K562 (cell line): ENCODE data around the gene TMEM208. TPM values are rescaled to one million over a fixed set of nuclear protein-coding genes. Genes with fewer than 3 reads are reported as not detected.
A peak's percentile ranks its signal among the peaks of the same experiment; 100 is the strongest.

Source experiments
- ETV1 ChIP-seq: fragments of 450-650 bp; conservative IDR thresholded peaks from 2 replicates; pipeline ENCODE4 v1.6.1; 2016; ENCODE audit warnings: missing genetic modification characterization, control low read depth, low read depth, missing compliant biosample characterization
- EWSR1 ChIP-seq: fragments of 450-650 bp; IDR thresholded peaks from 2 replicates; pipeline ENCODE4 v1.6.1; 2018; ENCODE audit warnings: borderline replicate concordance, mild to moderate bottlenecking, low read depth, moderate library complexity; ENCODE audit not compliant: partially characterized antibody
- FOXA1 ChIP-seq: fragments of 450-650 bp; IDR thresholded peaks from 2 replicates; pipeline ENCODE4 v1.6.1; 2016; ENCODE audit warnings: mild to moderate bottlenecking, borderline replicate concordance
- NR4A1 ChIP-seq, 2 experiments: fragments of 250-450 bp in 1 of 2; fragments of 450-650 bp in 1 of 2; sonication (Bioruptor Pico) in 1 of 2; IDR thresholded peaks; 2 replicates each; pipeline versions ENCODE4 v1.4.0 to v1.6.1; 2016 to 2020; ENCODE audit warnings: mild to moderate bottlenecking in 2 of 2, missing compliant biosample characterization in 1 of 2, missing genetic modification characterization in 1 of 2, moderate library complexity in 1 of 2
- RBM22 ChIP-seq: fragments of 200-400 bp; formaldehyde crosslinking; IDR thresholded peaks from 2 replicates; pipeline ENCODE4 v1.6.1; 2018; ENCODE audit warnings: low read length, low read depth; ENCODE audit not compliant: poor library complexity, severe bottlenecking
- SFPQ ChIP-seq: fragments of 200-400 bp; formaldehyde crosslinking; IDR thresholded peaks from 2 replicates; pipeline ENCODE4 v1.6.1; 2017; ENCODE audit warnings: mild to moderate bottlenecking, low read depth, low read length, moderate library complexity
- SREBF2 ChIP-seq: sonication (generic); formaldehyde crosslinking; IDR thresholded peaks from 2 replicates; pipeline ENCODE4 v1.4.0; 2020; ENCODE audit warnings: mild to moderate bottlenecking, missing genetic modification reagents
- SUPT5H ChIP-seq: fragments of 450-650 bp; IDR thresholded peaks from 2 replicates; pipeline ENCODE4 v1.6.1; 2016
- TSHZ1 ChIP-seq: fragments of 250-450 bp; sonication (Bioruptor Pico); IDR thresholded peaks from 2 replicates; pipeline ENCODE4 v1.4.0; 2020; ENCODE audit warnings: mild to moderate bottlenecking, moderate library complexity
- ZHX1 ChIP-seq: fragments of 150-350 bp; conservative IDR thresholded peaks from 2 replicates; pipeline ENCODE4 v1.6.1; 2014; ENCODE audit warnings: low read length
- ZNF263 ChIP-seq: sonication (generic); formaldehyde crosslinking; IDR thresholded peaks from 2 replicates; pipeline ENCODE4 v1.8.0; 2022; ENCODE audit warnings: mild to moderate bottlenecking, missing genetic modification reagents, borderline replicate concordance
- ZNF280A ChIP-seq: fragments of 450-650 bp; IDR thresholded peaks from 2 replicates; pipeline ENCODE4 v1.6.1; 2018; ENCODE audit warnings: mild to moderate bottlenecking, low read depth; ENCODE audit not compliant: partially characterized antibody
- ZNF436 ChIP-seq: fragments of 250-450, 450-650 bp; sonication (Bioruptor Pico); formaldehyde crosslinking; IDR thresholded peaks from 2 replicates; pipeline ENCODE4 v1.7.0; 2020; ENCODE audit warnings: mild to moderate bottlenecking
- ZNF668 ChIP-seq: fragments of 250-450 bp; sonication (Bioruptor Pico); IDR thresholded peaks from 2 replicates; pipeline ENCODE4 v1.8.0; 2022; ENCODE audit warnings: mild to moderate bottlenecking, inconsistent platforms
- polyA plus RNA-seq, 8 experiments: library from polyadenylated mRNA; depleted of rRNA in 4 of 8; stranded (reverse) in 5 of 8; unstranded in 3 of 8; fragments of >200 nt; fragmentation: Nextera tagmentation in 2 of 8; fragmentation: Illumina TruSeq in 1 of 8; extraction: Ambion mirVana in 2 of 8; extraction: Trizol in 1 of 8; gene quantifications; 2 replicates each; pipeline versions ENCODE4 v1.2.1 to v1.2.3, GENCODE V29; 2011 to 2014; ENCODE audit warnings: inconsistent platforms in 1 of 8, missing spikeins in 1 of 8
- total RNA-seq, 7 experiments: library from RNA; depleted of rRNA in 6 of 7; stranded (reverse); fragments of >200 nt in 6 of 7; fragmentation: Illumina TruSeq in 2 of 7; extraction: Trizol in 2 of 7; gene quantifications; 2 replicates each; pipeline versions ENCODE4 v1.2.1 to v1.2.3, GENCODE V29; 2011 to 2021; ENCODE audit warnings: low replicate concordance in 1 of 7
- TF ChIP-seq, protein P1 (sequence below): sonication (generic); formaldehyde crosslinking; IDR thresholded peaks from 2 replicates; pipeline ENCODE4 v1.8.0; 2022; ENCODE audit warnings: mild to moderate bottlenecking, missing genetic modification reagents

TMEM208 gene
- total and polyA plus RNA-seq, 9 of the 15 experiments (the other 6 are each of a cell fraction or from before 2014, with no cell fraction given), result 31.8 to 239 (median 54.3) TPM

DNA sequence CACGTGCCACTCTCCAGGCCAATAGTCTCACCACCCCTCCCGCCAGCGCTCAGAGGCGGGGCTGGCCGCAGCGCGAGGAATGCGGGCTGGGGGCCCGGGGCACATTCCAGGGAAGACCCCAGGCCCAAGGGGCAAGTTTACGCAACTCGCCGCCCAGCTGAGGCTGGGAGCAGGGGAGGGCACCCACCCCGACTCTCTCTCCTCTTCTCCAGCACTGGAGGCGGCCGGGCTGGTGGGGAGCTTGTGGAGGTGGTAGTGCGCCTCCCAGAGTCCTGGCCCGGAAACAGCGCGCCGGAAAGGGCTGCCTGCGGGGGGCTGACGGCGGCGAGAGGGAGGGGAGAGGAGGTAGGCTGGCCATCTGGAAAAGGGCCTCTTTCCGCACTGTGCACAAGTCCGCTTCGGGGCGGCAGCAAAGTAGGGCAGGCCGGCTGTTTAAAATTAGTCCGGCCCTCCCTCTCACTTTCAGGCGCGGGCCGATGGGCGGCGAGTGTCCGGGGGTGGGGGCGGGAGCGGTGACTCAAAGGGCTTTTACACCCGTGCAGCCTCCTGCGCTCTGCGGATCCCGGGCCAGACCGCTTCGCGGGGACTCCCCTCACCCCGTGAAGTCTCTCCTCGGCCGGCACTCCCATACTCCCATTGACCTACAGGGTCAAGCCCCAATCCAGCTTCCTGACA, 19.3 kb downstream of the TMEM208 start (continued):
- no peak for TF ChIP-seq ZNF280A
- no peak for TF ChIP-seq ZNF668
- TF ChIP-seq, protein P1, sequence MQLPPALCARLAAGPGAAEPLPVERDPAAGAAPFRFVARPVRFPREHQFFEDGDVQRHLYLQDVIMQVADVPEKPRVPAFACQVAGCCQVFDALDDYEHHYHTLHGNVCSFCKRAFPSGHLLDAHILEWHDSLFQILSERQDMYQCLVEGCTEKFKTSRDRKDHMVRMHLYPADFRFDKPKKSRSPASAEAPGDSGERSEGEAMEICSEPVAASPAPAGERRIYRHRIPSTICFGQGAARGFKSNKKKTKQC (CRISPR knock-in tag), result no peak
- 0 out of 2 replicates have a peak, but pooled peaks have one; percentile 43 for TF ChIP-seq ZHX1
- TF ChIP-seq SUPT5H, result peak; percentile 58
- TF ChIP-seq SFPQ, result no peak
- no peak for TF ChIP-seq NR4A1 (CRISPR knock-in tag; IDR thresholded peaks at IDR 0.05)
- peak; percentile 76 for TF ChIP-seq NR4A1 (tag; IDR thresholded peaks at IDR 0.05)
- TF ChIP-seq ZNF263, result 0 out of 2 replicates have a peak, but pooled peaks have one; percentile 52
- no peak for TF ChIP-seq SREBF2 (CRISPR knock-in tag)
- TF ChIP-seq RBM22, result no peak
- TF ChIP-seq ETV1, result peak; percentile 80
- no peak for TF ChIP-seq TSHZ1 (CRISPR knock-in tag)
- TF ChIP-seq EWSR1, result no peak
- no peak for TF ChIP-seq FOXA1
- TF ChIP-seq ZNF436, result no peak
